Fibroblast of lung (primary cell): ENCODE measurements around the gene SHISAL1. TPM values are rescaled to one million over a fixed set of nuclear protein-coding genes. Genes with fewer than 3 reads are reported as not detected.

ENCODE experiments used
- DNase-seq, 2 donors: peaks; one replicate each; pipeline versions ENCODE4 v3.0.0 to v3.0.0-alpha.2; 2010; ENCODE audit warnings: low read depth in 2 of 2
- H2AFZ ChIP-seq: 2 replicates; pipeline ENCODE4 v1.5.1; 2012; ENCODE audit warnings: low read length, control low read depth, inconsistent platforms
- H3K27ac ChIP-seq: 2 replicates; pipeline ENCODE4 v1.5.1; 2011; ENCODE audit warnings: low read length, control low read depth; ENCODE audit not compliant: insufficient read depth
- H3K27me3 ChIP-seq: 2 replicates; pipeline ENCODE4 v1.5.1; 2011; ENCODE audit warnings: mild to moderate bottlenecking, low read length; ENCODE audit not compliant: control insufficient read depth, insufficient read depth
- H3K36me3 ChIP-seq: 2 replicates; pipeline ENCODE4 v1.5.1; 2011; ENCODE audit warnings: low read length; ENCODE audit not compliant: control insufficient read depth, insufficient read depth
- H3K4me1 ChIP-seq: 2 replicates; pipeline ENCODE4 v1.5.1; 2011; ENCODE audit warnings: low read length; ENCODE audit not compliant: control insufficient read depth, insufficient read depth; ENCODE audit errors: extremely low read depth
- H3K4me2 ChIP-seq: 2 replicates; pipeline ENCODE4 v1.5.1; 2011; ENCODE audit warnings: low read length, control low read depth; ENCODE audit not compliant: insufficient read depth; ENCODE audit errors: extremely low read depth
- H3K4me3 ChIP-seq, 4 experiments: fragments of 200-600 bp in 1 of 4; sonication (generic) in 1 of 4; replicated peaks in 1 of 4; 2 replicates each; pipeline ENCODE4 v1.5.1; 2011 to 2016; ENCODE audit warnings: low read length in 4 of 4, low read depth in 3 of 4, mild to moderate bottlenecking in 3 of 4, control low read depth in 2 of 4, inconsistent platforms in 1 of 4, mixed read lengths in 1 of 4; ENCODE audit not compliant: insufficient read depth in 1 of 4; ENCODE audit errors: control extremely low read depth in 1 of 4
- H3K79me2 ChIP-seq: 2 replicates; pipeline ENCODE4 v1.5.1; 2012; ENCODE audit warnings: mild to moderate bottlenecking, low read length, inconsistent platforms; ENCODE audit not compliant: control insufficient read depth, insufficient read depth
- H3K9ac ChIP-seq: 2 replicates; pipeline ENCODE4 v1.5.1; 2011; ENCODE audit warnings: mild to moderate bottlenecking, low read length, control low read depth; ENCODE audit not compliant: insufficient read depth
- H3K9me3 ChIP-seq: 2 replicates; pipeline ENCODE4 v1.5.1; 2012; ENCODE audit warnings: low read depth, low read length; ENCODE audit not compliant: control insufficient read depth, insufficient read depth
- H4K20me1 ChIP-seq: 2 replicates; pipeline ENCODE4 v1.5.1; 2011; ENCODE audit warnings: low read length; ENCODE audit not compliant: control insufficient read depth, insufficient read depth; ENCODE audit errors: extremely low read depth
- EZH2 ChIP-seq: IDR thresholded peaks from 2 replicates; pipeline ENCODE4 v1.5.1; 2012; ENCODE audit warnings: low read length, control low read depth, mild to moderate bottlenecking; ENCODE audit errors: missing control alignments
- polyA plus RNA-seq, 2 donors: library from polyadenylated mRNA; depleted of rRNA in 1 of 2; stranded (reverse) in 1 of 2; unstranded in 1 of 2; fragments of >200 nt; gene quantifications; 2 replicates each; pipeline ENCODE4 v1.2.1, GENCODE V29; 2011 to 2012; ENCODE audit warnings: missing spikeins in 1 of 2
- total RNA-seq: library from RNA; depleted of rRNA; stranded (reverse); fragments of >200 nt; gene quantifications from 2 replicates; pipeline ENCODE4 v1.2.1, GENCODE V29; 2014
- TF ChIP-seq, protein P1 (sequence below), 2 donors: IDR thresholded peaks in 1 of 2; conservative IDR thresholded peaks in 1 of 2; 1 replicate in 1 of 2; 2 replicates in 1 of 2; pipeline ENCODE4 v1.5.1; 2011 to 2012; ENCODE audit warnings: low read length in 2 of 2, control low read depth in 1 of 2, inconsistent platforms in 1 of 2, low read depth in 1 of 2, mild to moderate bottlenecking in 1 of 2

The SHISAL1 gene
- total and polyA plus RNA-seq, 2 donors (not counting 1 experiment from before 2014, with no cell fraction given) = 0.73 to 3.5 TPM

DNA sequence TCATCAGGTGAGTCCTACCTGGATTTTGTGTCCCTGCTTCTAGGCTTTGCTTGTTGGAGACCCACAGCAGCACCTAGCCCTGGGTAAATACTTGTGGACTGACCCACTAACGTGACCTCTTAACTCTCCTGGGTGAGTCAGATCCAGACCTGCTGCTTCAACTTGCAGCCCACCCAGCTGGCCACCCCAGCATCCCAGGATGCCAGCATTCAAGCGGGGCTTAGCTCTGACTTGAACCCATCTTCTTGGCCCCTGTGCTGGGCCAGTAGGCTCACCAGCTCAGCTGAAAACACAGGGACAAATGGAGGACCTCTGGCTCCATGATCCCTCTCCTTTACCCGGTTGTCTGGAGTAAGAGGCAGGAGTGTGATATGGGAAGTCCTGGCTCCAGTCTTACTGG lies 98.6 kb downstream of the SHISAL1 start:
- no peak for DNase-seq
- H4K20me1 ChIP-seq = no peaks in the 10 kb centered on the region
- no peaks in the 10 kb centered on the region for H3K79me2 ChIP-seq
- no peaks in the 10 kb centered on the region for H3K36me3 ChIP-seq
- TF ChIP-seq, protein P1, sequence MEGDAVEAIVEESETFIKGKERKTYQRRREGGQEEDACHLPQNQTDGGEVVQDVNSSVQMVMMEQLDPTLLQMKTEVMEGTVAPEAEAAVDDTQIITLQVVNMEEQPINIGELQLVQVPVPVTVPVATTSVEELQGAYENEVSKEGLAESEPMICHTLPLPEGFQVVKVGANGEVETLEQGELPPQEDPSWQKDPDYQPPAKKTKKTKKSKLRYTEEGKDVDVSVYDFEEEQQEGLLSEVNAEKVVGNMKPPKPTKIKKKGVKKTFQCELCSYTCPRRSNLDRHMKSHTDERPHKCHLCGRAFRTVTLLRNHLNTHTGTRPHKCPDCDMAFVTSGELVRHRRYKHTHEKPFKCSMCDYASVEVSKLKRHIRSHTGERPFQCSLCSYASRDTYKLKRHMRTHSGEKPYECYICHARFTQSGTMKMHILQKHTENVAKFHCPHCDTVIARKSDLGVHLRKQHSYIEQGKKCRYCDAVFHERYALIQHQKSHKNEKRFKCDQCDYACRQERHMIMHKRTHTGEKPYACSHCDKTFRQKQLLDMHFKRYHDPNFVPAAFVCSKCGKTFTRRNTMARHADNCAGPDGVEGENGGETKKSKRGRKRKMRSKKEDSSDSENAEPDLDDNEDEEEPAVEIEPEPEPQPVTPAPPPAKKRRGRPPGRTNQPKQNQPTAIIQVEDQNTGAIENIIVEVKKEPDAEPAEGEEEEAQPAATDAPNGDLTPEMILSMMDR (conservative IDR thresholded peaks at IDR 0.05 in 1 of 2, IDR thresholded peaks at IDR 0.05 in 1 of 2; ENCODE audit: low read depth in 1 of 2, low read length in 2 of 2) = no peak
- TF ChIP-seq EZH2 = no peak
- H3K4me1 ChIP-seq = no peaks in the 10 kb centered on the region
- H3K27me3 ChIP-seq = peaks cover 4% of the 10 kb centered on the region
- H3K9me3 ChIP-seq = no peaks in the 10 kb centered on the region
- H2AFZ ChIP-seq = no peak overlapping the region
- no peak overlapping the region for H3K4me2 ChIP-seq
- no peak overlapping the region for H3K9ac ChIP-seq
- no peak overlapping the region for H3K27ac ChIP-seq
- H3K4me3 ChIP-seq = no peak overlapping the region

- no peak for TF ChIP-seq EZH2
Measured at GRCh38 chr22:44213489-44214043, 99.2 kb downstream of the SHISAL1 start.

GRCh38 chr22:44212936-44213335 lies 99.8 kb downstream of the SHISAL1 start:
- H3K4me1 ChIP-seq = no peaks in the 10 kb centered on the region
- no peak for TF ChIP-seq EZH2
- TF ChIP-seq, protein P1 (conservative IDR thresholded peaks at IDR 0.05 in 1 of 2, IDR thresholded peaks at IDR 0.05 in 1 of 2; ENCODE audit: low read depth in 1 of 2, low read length in 2 of 2) = no peak
- H3K4me2 ChIP-seq = no peak overlapping the region
- no peaks in the 10 kb centered on the region for H3K9me3 ChIP-seq
- peaks cover 4% of the 10 kb centered on the region for H3K27me3 ChIP-seq
- no peak overlapping the region for H2AFZ ChIP-seq
- no peaks in the 10 kb centered on the region for H3K36me3 ChIP-seq
- no peaks in the 10 kb centered on the region for H3K79me2 ChIP-seq
- H3K27ac ChIP-seq = no peak overlapping the region
- H4K20me1 ChIP-seq = no peaks in the 10 kb centered on the region
- H3K4me3 ChIP-seq = no peak overlapping the region
- H3K9ac ChIP-seq = no peak overlapping the region
- no peak for DNase-seq

More at GRCh38 chr22:44213489-44214043, 99.2 kb downstream of the SHISAL1 start:
- H2AFZ ChIP-seq = no peak overlapping the region
- H3K4me2 ChIP-seq = no peak overlapping the region
- H4K20me1 ChIP-seq = no peaks in the 10 kb centered on the region
- no peaks in the 10 kb centered on the region for H3K79me2 ChIP-seq
- no peak overlapping the region for H3K27ac ChIP-seq
- no peaks in the 10 kb centered on the region for H3K9me3 ChIP-seq
- H3K4me1 ChIP-seq = no peaks in the 10 kb centered on the region
- no peak overlapping the region for H3K9ac ChIP-seq
- no peak overlapping the region for H3K4me3 ChIP-seq
- DNase-seq = no peak
- H3K36me3 ChIP-seq = no peaks in the 10 kb centered on the region
- peaks cover 4% of the 10 kb centered on the region for H3K27me3 ChIP-seq
